Activated CD4-positive, alpha-beta memory T cell treated with anti-CD3 and anti-CD28 coated beads, Interleukin-2, amount 10 ng/mL, durations not matched to agents 7 days and 5 days (primary cell): Measurements from ENCODE around the gene MOGAT1. TPM values are rescaled to one million over a fixed set of nuclear protein-coding genes. Genes with fewer than 3 reads are reported as not detected.
"Not testable (repeated sequence)": the region's sequence is repeated elsewhere in the genome, so short reads cannot be mapped to it uniquely, and the experiment has no call there.

Experiments
- CTCF ChIA-PET: fragments of 350-600 bp; sonication (Branson Sonifier 250); formaldehyde crosslinking; loops from one replicate; lab custom pipeline; 2021; ENCODE audit warnings: antibody characterized with exemption, inconsistent platforms; lab: Charles Lee
- POLR2A ChIA-PET: fragments of 350-600 bp; sonication (Branson Sonifier 250); formaldehyde crosslinking; loops from one replicate; lab custom pipeline; 2021; ENCODE audit warnings: antibody characterized with exemption; lab: Charles Lee
- DNase-seq: peaks from one replicate; pipeline ENCODE4 v3.0.0-alpha.2; 2020
- H3K27ac Mint-ChIP-seq: one replicate; pipeline ENCODE4 v1.8.0; 2021; ENCODE audit warnings: mild to moderate bottlenecking, mixed read lengths
- H3K27me3 Mint-ChIP-seq: one replicate; pipeline ENCODE4 v1.8.0; 2021; ENCODE audit warnings: mixed read lengths
- H3K36me3 Mint-ChIP-seq: one replicate; pipeline ENCODE4 v1.8.0; 2021; ENCODE audit warnings: low read depth, mixed read lengths
- H3K4me1 Mint-ChIP-seq: one replicate; pipeline ENCODE4 v1.8.0; 2021; ENCODE audit warnings: mixed read lengths
- H3K4me3 Mint-ChIP-seq: one replicate; pipeline ENCODE4 v1.8.0; 2021; ENCODE audit warnings: mild to moderate bottlenecking, mixed read lengths
- H3K9me3 Mint-ChIP-seq: one replicate; pipeline ENCODE4 v1.8.0; 2021; ENCODE audit warnings: mixed read lengths
- total RNA-seq, 2 experiments: library from RNA; stranded (reverse); gene quantifications; one replicate each; pipeline ENCODE4 v1.2.3, GENCODE V29; 2021

Gene MOGAT1
- total RNA-seq, 2 experiments from 2014 or later, result not detected

DNA sequence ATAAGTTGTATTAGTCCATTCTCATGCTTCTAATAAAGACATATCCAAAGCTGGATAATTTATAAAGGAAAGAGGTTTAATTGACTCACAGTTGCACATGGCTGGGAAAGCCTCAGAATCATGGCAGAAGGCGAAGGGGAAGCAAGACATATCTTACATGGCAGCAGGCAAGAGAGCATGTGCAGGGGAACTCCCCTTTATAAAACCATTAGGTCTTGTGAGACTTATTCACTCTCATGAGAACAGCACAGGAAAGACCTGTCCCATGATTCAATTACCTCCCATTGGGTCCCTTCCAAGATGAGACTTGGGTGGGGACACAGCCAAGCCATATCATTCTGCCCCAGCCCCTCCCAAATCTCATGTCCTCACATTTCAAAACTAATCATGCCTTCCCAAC is 48.3 kb downstream of the MOGAT1 start:
- DNase-seq, H3K4me3 Mint-ChIP-seq, H3K9me3 Mint-ChIP-seq, H3K36me3 Mint-ChIP-seq, H3K4me1 Mint-ChIP-seq, POLR2A ChIA-PET, H3K27ac Mint-ChIP-seq: not testable (repeated sequence)
- CTCF ChIA-PET, result interaction anchor here (0.6 kb wide), 1 partner anchor 78 kb away, joined by 3 read pairs; no protein-coding TSS in a partner anchor
- peaks cover 16% of the 10 kb centered on the region for H3K27me3 Mint-ChIP-seq

DNA sequence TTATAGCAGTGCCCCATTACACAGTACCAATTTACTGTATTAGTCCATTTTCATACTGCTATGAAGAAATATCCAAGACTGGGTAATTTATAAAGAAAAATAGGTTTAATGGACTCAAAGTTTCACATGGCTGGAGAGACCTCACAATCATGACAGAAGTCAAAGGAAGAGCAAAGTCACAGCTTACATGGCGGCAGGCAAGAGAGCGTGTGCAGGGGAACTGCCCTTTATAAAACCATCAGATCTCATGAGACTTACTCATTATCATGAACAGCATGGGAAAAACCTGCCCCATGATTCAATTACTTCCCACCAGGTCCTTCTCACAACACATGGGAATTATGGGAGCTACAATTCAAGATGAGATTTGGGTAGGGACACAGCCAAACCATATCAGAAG is 50.1 kb downstream of the MOGAT1 start:
- H3K4me3 Mint-ChIP-seq, DNase-seq, H3K27ac Mint-ChIP-seq, H3K4me1 Mint-ChIP-seq, CTCF ChIA-PET, H3K9me3 Mint-ChIP-seq, H3K36me3 Mint-ChIP-seq, H3K27me3 Mint-ChIP-seq, POLR2A ChIA-PET: not testable (repeated sequence)

DNA sequence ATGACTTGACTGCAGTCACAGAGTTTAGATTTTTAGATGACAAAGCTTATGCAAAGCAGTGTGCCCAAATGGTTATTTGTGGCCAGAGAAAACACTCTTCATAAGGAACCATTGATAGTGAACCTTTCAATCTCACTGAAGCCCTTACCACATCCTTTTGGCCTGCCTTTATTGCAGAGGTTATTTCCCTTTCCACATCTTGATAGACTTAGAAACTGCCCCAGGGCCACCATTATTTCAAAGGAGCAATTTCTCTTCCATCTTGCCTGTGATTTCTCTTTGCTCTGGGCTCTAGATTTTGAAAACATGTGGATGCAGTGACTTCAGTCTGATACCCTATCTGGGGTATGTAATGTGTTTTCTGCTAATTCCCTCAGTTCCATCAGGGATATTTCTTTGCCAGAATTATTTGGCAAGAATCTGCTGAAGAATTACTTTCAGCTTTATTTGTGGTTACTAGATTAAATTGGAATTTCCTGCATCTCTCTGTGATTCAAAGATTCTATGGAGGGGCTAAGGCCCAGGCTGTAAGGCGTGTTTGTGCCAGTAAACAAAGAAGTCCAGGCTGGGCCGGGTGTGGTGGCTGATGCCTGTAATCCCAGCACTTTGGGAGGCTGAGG is 51.0 kb downstream of the MOGAT1 start:
- no peaks in the 10 kb centered on the region for H3K9me3 Mint-ChIP-seq

DNA sequence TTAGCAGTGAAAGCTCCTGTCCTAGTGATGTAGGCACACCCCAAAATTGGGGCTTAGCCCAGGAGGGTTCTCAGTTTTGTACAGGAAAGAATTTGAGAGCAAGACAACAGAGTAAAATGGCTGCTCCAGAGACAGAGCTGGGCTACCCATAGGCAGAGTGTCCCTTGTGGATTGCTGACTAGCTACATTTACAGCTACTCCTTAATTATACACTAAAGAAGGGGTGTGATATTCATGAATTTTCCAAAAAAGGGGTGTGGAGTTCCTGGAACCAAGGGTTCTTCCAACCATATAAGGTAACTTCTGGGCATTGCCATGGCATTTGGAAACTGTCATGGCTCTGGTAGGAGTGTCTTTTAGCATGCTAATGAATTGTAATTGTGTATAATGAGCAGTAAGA is 52.8 kb downstream of the MOGAT1 start:
- Mint-ChIP-seq H3K4me1 (no peaks in the 10 kb centered on the region), H3K27me3 (peaks cover 5% of the 10 kb centered on the region), H3K4me3 (no peak overlapping the region), H3K36me3 (no peaks in the 10 kb centered on the region), H3K27ac (no peak overlapping the region), H3K9me3 (no peaks in the 10 kb centered on the region)
- DNase-seq, result no peak
- ChIA-PET POLR2A (no interaction called here), CTCF (interaction anchor here (0.8 kb wide), 1 partner anchor 16 kb away, joined by 3 read pairs; no protein-coding TSS in a partner anchor)

More for the DNA sequence above, 51.0 kb downstream of the MOGAT1 start:
- CTCF ChIA-PET, result interaction anchor here (0.6 to 1.2 kb wide), 3 partner anchors 15 to 125 kb away, joined by 3 to 6 read pairs (median 3); no protein-coding TSS in a partner anchor
- no peak overlapping the region for H3K4me3 Mint-ChIP-seq
- POLR2A ChIA-PET, result no interaction called here
- DNase-seq, result no peak
- H3K27me3 Mint-ChIP-seq, result peaks cover 8% of the 10 kb centered on the region
- no peak overlapping the region for H3K27ac Mint-ChIP-seq
- no peaks in the 10 kb centered on the region for H3K36me3 Mint-ChIP-seq
- H3K4me1 Mint-ChIP-seq, result no peaks in the 10 kb centered on the region

DNA sequence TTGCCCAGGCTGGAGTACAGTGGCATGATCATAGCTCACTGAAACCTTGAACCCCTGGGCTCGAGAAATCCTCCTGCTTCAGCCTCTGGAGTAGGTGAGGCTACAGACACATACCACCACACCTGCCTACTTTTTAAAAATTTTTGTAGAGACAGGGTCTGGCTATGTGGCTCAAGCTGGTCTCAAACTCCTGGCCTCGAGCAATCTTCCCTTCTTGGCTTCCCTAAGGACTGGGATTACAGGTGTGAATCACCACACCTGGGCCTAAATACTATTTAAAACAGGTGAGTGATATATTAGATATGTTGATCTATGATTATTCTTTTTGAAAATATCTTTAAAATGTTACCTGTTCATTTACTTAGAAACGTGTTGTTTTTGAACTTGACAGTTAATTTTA is 57.2 kb downstream of the MOGAT1 start:
- H3K27me3 Mint-ChIP-seq, result peaks cover 13% of the 10 kb centered on the region
- ChIA-PET POLR2A (no interaction called here), CTCF (interaction anchor here (0.6 to 1.6 kb wide), 4 partner anchors 14 to 211 kb away, joined by 3 to 5 read pairs (median 4); no protein-coding TSS in a partner anchor)
- no peaks in the 10 kb centered on the region for H3K4me1 Mint-ChIP-seq
- no peak for DNase-seq
- no peaks in the 10 kb centered on the region for H3K36me3 Mint-ChIP-seq
- H3K9me3 Mint-ChIP-seq, result no peaks in the 10 kb centered on the region
- H3K4me3 Mint-ChIP-seq, result no peak overlapping the region
- no peak overlapping the region for H3K27ac Mint-ChIP-seq

DNA sequence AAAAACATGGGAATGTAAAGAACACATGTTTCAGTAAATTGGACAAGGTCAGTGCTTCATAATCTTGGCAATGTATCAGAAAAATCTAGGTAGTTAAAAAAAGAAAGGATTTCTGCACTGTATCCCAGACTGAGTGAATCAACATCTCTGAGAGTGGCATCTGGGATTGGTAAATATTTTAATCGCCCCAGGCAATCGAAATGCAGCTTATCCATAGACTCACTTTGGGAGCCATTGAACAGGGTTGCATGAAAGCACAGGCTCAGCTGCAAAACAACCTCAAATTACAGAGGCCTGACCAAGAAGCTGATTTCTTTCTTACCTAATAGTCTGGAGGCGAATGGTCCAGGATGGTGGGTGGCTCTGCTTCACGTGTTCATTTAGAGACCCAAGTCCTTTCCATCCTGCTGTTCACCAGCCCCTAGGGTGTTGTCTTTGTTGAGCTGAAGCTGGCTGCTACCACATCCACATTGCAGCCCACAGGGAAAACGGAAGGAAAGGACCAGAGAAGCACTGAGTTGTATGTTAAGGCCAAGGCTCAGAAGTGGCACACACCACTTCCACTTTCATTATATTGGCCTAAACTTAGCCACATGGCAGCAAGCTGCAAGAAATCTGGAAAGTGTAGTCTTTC is 59.0 kb downstream of the MOGAT1 start:
- no peak overlapping the region for H3K27ac Mint-ChIP-seq
- peaks cover 16% of the 10 kb centered on the region for H3K27me3 Mint-ChIP-seq
- H3K9me3 Mint-ChIP-seq, result no peaks in the 10 kb centered on the region
- POLR2A ChIA-PET, result no interaction called here
- peaks cover 6% of the 10 kb centered on the region for H3K4me1 Mint-ChIP-seq
- no peak overlapping the region for H3K4me3 Mint-ChIP-seq
- H3K36me3 Mint-ChIP-seq, result no peaks in the 10 kb centered on the region
- CTCF ChIA-PET, result interaction anchor here (1.0 to 1.5 kb wide), 2 partner anchors 13 to 22 kb away, joined by 3 to 4 read pairs; no protein-coding TSS in a partner anchor
- no peak for DNase-seq

DNA sequence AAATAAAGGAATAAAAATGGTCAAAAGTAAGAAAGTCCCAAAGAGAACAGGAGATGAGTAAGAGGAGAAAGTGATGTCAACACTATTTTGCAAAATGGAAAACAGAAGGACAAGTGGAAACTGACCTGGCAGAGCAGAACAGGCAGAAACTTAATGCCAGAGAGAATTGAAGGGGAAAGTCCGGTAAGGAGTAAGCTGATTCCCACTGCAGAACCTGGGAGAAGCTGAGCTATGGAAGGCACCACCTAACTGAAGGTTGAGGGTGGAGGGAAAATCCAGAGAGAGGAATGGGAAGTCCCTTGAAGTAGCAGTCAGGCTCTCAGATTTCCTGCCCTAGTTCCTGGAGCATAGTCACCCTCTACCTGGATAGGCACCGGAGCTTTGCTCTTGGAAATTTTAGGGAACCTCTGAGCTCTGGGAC is 59.8 kb downstream of the MOGAT1 start:
- H3K27me3 Mint-ChIP-seq, result peaks cover 21% of the 10 kb centered on the region
- no peak overlapping the region for H3K4me3 Mint-ChIP-seq
- ChIA-PET CTCF (interaction anchor here (1.5 kb wide), 1 partner anchor 22 kb away, joined by 4 read pairs; no protein-coding TSS in a partner anchor), POLR2A (no interaction called here)
- no peaks in the 10 kb centered on the region for H3K36me3 Mint-ChIP-seq
- H3K4me1 Mint-ChIP-seq, result peaks cover 6% of the 10 kb centered on the region
- H3K27ac Mint-ChIP-seq, result no peak overlapping the region
- H3K9me3 Mint-ChIP-seq, result no peaks in the 10 kb centered on the region
- DNase-seq, result no peak

DNA sequence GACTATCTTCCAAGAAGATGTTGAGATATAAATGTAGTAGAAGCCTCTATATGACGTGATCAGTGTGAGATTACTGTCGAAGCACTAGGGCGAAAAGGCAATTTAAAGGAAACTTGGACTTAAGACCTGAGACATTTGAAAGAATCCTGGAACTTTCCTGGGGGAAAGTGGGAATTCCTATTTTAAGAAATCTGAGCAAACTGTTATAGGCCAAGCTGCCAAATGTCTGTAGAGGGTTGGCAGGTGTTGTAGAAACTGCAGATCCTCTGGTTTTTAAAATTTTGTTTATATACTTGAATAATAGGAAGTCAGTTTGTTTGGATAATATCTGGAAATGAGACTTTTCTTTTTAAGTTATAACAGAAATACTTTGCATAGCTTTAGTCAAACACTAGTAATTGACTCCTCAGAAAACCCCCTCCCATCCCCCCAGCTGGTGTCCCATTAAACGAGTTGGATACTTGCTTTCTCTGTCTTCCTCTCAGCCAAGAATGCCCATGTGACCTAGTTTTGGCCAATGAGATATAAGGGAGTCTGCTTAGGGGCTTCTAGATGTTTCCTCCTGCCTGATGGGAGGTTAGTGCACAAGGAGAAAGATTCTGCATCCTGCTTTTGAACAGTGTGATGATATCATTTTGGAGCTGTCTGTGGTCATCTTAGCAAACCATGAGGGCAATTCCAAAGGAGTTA is 61.2 kb downstream of the MOGAT1 start:
- DNase-seq, result no peak
- Mint-ChIP-seq H3K27ac (no peak overlapping the region), H3K4me3 (no peak overlapping the region), H3K4me1 (peaks cover 6% of the 10 kb centered on the region), H3K36me3 (no peaks in the 10 kb centered on the region), H3K27me3 (peaks cover 31% of the 10 kb centered on the region), H3K9me3 (no peaks in the 10 kb centered on the region)
- ChIA-PET CTCF (interaction anchor here (2.2 kb wide), 1 partner anchor 25 kb away, joined by 11 read pairs; no protein-coding TSS in a partner anchor), POLR2A (no interaction called here)

DNA sequence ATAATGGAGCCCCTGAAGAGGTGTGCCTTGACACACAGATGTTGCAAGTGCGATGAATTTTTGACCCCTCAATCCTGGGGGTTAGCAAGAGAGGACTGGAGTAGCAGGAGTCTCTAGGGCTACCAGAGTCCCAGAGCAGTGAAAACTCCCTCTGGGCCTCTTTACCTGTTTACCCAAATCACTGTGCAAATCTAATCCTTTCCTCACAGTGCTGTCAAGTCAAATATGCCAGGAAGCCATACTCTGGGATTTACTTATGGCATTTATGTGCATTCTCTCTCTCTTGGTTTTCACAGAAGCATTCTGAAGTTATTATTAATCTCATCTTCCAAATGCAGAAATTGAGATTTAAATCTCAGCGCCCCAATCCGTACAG is 62.0 kb downstream of the MOGAT1 start:
- H3K27me3 Mint-ChIP-seq, result peaks cover 40% of the 10 kb centered on the region
- no peak for DNase-seq
- H3K4me3 Mint-ChIP-seq, result no peak overlapping the region
- no peaks in the 10 kb centered on the region for H3K9me3 Mint-ChIP-seq
- POLR2A ChIA-PET, result no interaction called here
- CTCF ChIA-PET, result interaction anchor here (1.2 to 2.2 kb wide), 2 partner anchors 24 to 26 kb away, joined by 3 to 11 read pairs; no protein-coding TSS in a partner anchor
- peaks cover under 1% of the 10 kb centered on the region for H3K36me3 Mint-ChIP-seq
- H3K27ac Mint-ChIP-seq, result no peak overlapping the region
- H3K4me1 Mint-ChIP-seq, result peaks cover 9% of the 10 kb centered on the region

DNA sequence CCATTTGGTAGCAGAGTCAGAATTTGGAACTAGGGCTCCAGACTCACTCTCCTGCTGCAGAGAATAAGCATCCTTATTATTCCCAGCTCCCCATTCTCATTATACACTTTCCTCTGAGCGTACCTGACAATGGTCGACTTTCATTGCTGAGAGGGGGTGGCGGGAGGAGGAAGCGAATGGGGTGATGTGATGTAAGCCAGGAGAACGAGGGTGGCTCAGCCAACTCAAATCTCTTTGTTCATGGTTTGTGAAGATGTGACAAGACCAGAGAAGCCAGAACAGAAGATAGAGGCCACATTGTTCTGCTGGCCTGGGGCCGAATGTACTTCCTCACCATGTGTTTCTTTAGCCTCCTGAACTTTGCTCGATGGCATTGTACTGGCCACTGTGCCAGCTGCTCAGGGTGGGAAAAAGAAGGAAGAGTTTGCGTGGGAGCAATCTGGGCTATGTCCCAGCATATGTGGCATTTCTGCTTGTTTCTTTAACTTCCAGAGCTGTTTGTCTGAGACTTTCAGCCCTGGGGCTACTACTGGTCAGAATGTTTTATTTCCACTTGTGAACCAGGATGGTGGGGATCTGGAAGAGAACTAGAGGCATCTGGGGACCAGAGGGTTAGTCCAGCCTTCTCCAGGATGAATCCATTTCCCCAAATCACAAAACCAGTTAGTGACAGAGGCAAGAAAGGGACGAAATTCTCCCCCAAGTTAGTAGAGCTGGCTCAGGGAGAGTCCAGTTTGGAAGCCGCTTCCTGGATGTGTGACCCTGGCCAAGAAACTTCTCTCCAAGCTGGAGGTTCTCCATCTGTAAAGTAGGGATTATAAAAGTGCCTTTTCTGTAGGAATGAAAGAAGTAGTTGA is 62.6 kb downstream of the MOGAT1 start:
- POLR2A ChIA-PET, result no interaction called here

DNA sequence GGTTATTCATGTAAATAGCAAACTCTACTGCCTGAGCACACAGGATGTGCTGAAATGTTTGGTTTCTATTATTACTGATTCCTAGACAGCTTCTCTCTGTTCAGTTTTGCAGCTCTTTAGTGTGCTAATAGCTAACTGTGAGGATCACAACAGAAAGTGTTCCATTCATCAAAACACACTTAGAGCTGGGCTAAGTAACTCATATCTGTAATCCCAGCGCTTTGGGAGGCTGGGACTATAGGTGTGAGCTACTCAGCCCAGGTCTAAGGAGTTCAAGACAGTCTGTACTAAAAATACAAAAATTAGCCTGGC is 63.2 kb downstream of the MOGAT1 start:
- no peak overlapping the region for H3K4me3 Mint-ChIP-seq
- peaks cover 3% of the 10 kb centered on the region for H3K9me3 Mint-ChIP-seq
- H3K4me1 Mint-ChIP-seq, result peaks cover 18% of the 10 kb centered on the region
- peaks cover 43% of the 10 kb centered on the region for H3K27me3 Mint-ChIP-seq
- DNase-seq, result no peak
- ChIA-PET CTCF (interaction anchor here (1.2 to 2.2 kb wide), 3 partner anchors 25 to 82 kb away, joined by 3 to 11 read pairs (median 3); no protein-coding TSS in a partner anchor), POLR2A (no interaction called here)
- no peak overlapping the region for H3K27ac Mint-ChIP-seq
- H3K36me3 Mint-ChIP-seq, result peaks cover 6% of the 10 kb centered on the region

More for the DNA sequence above, 62.6 kb downstream of the MOGAT1 start:
- CTCF ChIA-PET, result interaction anchor here (1.2 to 2.2 kb wide), 3 partner anchors 25 to 81 kb away, joined by 3 to 11 read pairs (median 3); no protein-coding TSS in a partner anchor
- peaks cover 3% of the 10 kb centered on the region for H3K9me3 Mint-ChIP-seq
- H3K4me3 Mint-ChIP-seq, result no peak overlapping the region
- peaks cover 45% of the 10 kb centered on the region for H3K27me3 Mint-ChIP-seq
- no peak for DNase-seq
- H3K4me1 Mint-ChIP-seq, result peaks cover 16% of the 10 kb centered on the region
- peaks cover 6% of the 10 kb centered on the region for H3K36me3 Mint-ChIP-seq
- no peak overlapping the region for H3K27ac Mint-ChIP-seq

DNA sequence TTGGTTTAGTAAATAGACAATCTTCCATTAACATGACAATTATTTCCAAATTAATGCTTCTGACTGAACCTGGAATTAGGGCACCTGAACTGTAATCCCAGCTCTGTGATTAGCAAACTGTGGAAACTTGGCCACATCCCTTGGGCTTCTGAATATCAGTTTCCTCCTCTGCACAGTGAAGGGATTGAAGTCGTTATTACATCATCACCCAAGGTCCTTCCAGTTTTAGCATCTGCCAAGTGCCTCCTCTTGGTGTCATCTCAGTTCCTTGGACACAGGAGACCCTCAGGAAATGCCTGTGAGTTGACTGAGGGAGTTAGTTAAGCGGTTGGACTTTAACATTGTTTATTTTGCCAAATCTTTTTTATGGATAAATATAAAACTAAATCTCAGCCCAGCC is 64.8 kb downstream of the MOGAT1 start:
- Mint-ChIP-seq H3K4me3 (no peak overlapping the region), H3K4me1 (peaks cover 18% of the 10 kb centered on the region), H3K27me3 (peaks cover 45% of the 10 kb centered on the region), H3K36me3 (peaks cover 6% of the 10 kb centered on the region), H3K27ac (no peak overlapping the region), H3K9me3 (peaks cover 5% of the 10 kb centered on the region)
- DNase-seq, result no peak
- CTCF ChIA-PET, result no interaction called here
- POLR2A ChIA-PET, result no interaction called here
